H7 (cell line): Measurements from ENCODE around the gene RHOBTB3. TPM values are rescaled to one million over a fixed set of nuclear protein-coding genes. Genes with fewer than 3 reads are reported as not detected.
"Not testable (repeated sequence)": the region's sequence is repeated elsewhere in the genome, so short reads cannot be mapped to it uniquely, and the experiment has no call there.

Source experiments
- DNase-seq: peaks from one replicate; pipeline ENCODE4 v3.0.0; 2012
- H3K27me3 ChIP-seq: 2 replicates; pipeline ENCODE4 v1.6.0; 2011; ENCODE audit warnings: mild to moderate bottlenecking, low read length; ENCODE audit not compliant: control insufficient read depth, insufficient read depth
- H3K36me3 ChIP-seq: replicated peaks from 2 replicates; pipeline ENCODE4 v1.5.1; 2011; ENCODE audit warnings: low read length; ENCODE audit not compliant: control insufficient read depth, insufficient read depth
- H3K4me3 ChIP-seq: 2 replicates; pipeline ENCODE4 v1.5.1; 2011; ENCODE audit warnings: low read depth, mild to moderate bottlenecking, control low read depth, low read length, moderate library complexity; ENCODE audit not compliant: insufficient read depth
- total RNA-seq: library from RNA; depleted of rRNA; stranded (reverse); fragments of >200 nt; shearing (Covaris generic); gene quantifications from 2 replicates; pipeline ENCODE4 v1.2.3, GENCODE V29; 2014

Gene RHOBTB3
- total RNA-seq, 1 experiment from 2014 or later, result 45.6 TPM

DNA sequence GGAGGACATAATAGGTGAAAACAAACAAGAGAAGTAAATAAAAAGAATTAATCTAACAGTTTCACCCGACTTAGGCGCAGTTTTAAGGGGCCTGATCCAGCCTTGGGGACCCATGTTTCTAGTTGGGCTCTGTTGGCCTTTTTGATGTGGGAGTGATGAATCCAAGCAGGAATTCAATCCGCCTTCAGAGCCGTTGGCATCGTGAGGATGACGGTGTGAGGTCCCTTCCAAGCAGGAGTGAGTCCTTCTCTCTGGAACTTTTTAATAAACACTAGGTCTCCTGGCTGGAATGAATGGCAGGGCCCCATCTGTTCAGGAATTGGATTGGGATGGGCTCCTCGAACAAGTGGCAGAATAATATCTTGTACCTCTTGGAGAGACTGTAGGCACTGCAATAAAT lies 22.3 kb upstream of the RHOBTB3 start:
- Histone ChIP-seq H3K36me3 (no peaks in the 10 kb centered on the region), H3K27me3 (peaks cover 6% of the 10 kb centered on the region), H3K4me3 (no peak overlapping the region)
- DNase-seq, result no peak

- peak; percentile 29 for DNase-seq
- Histone ChIP-seq H3K27me3 (peaks cover 6% of the 10 kb centered on the region), H3K4me3 (peak overlapping the region; percentile 56), H3K36me3 (no peaks in the 10 kb centered on the region)
Observed at GRCh38 chr5:95709967-95710650, 21.0 kb upstream of the RHOBTB3 start.

- not testable (repeated sequence) for DNase-seq, H3K36me3 ChIP-seq, H3K27me3 ChIP-seq
- peak overlapping the region; percentile 56 for H3K4me3 ChIP-seq
Observed at GRCh38 chr5:95710651-95711500, 20.3 kb upstream of the RHOBTB3 start.

- H3K36me3 ChIP-seq, result no peaks in the 10 kb centered on the region
- H3K4me3 ChIP-seq, result peak overlapping the region; percentile 56
- DNase-seq, result peak; percentile 42
- peaks cover 6% of the 10 kb centered on the region for H3K27me3 ChIP-seq
Observed at GRCh38 chr5:95711501-95712346, 19.4 kb upstream of the RHOBTB3 start.

- Histone ChIP-seq H3K4me3 (no peak overlapping the region), H3K27me3 (peaks cover 6% of the 10 kb centered on the region), H3K36me3 (no peaks in the 10 kb centered on the region)
- DNase-seq, result no peak
Observed at GRCh38 chr5:95712347-95712958, 18.7 kb upstream of the RHOBTB3 start.

DNA sequence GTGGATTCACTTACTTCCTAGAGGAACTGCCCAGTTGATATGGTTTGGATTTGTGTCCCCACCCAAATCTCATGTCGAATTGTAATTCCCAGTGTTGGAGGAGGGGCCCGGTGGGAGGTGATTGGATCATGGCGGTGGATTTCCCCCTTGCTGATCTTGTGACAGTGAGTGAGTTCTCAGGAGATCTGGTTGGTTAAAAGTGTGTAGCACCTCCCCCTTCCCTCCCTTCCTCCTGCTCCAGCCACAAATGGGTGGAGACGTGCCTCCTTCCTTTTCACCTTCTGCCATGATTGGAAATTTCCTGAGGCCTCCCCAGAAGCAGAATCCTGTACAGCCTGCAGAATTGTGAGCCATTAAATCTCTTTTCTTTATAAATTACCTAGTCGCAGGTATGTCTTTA lies 17.9 kb upstream of the RHOBTB3 start:
- H3K4me3 ChIP-seq, H3K36me3 ChIP-seq, DNase-seq, H3K27me3 ChIP-seq: not testable (repeated sequence)

GRCh38 chr5:95713960-95714710 lies 17.0 kb upstream of the RHOBTB3 start:
- DNase-seq, result no peak
- Histone ChIP-seq H3K36me3 (no peaks in the 10 kb centered on the region), H3K27me3 (peaks cover 6% of the 10 kb centered on the region), H3K4me3 (no peak overlapping the region)

GRCh38 chr5:95715799-95716461 lies 15.2 kb upstream of the RHOBTB3 start:
- DNase-seq, result no peak
- Histone ChIP-seq H3K4me3 (no peak overlapping the region), H3K27me3 (no peaks in the 10 kb centered on the region; the same call in 1 of the 2 replicates), H3K36me3 (no peaks in the 10 kb centered on the region)

- Histone ChIP-seq H3K4me3 (no peak overlapping the region), H3K36me3 (no peaks in the 10 kb centered on the region), H3K27me3 (no peaks in the 10 kb centered on the region)
- no peak for DNase-seq
Observed at GRCh38 chr5:95717439-95717838, 13.7 kb upstream of the RHOBTB3 start.

GRCh38 chr5:95718203-95718602 lies 12.9 kb upstream of the RHOBTB3 start:
- H3K4me3 ChIP-seq, result no peak overlapping the region
- DNase-seq, result no peak
- no peaks in the 10 kb centered on the region for H3K27me3 ChIP-seq
- H3K36me3 ChIP-seq, result no peaks in the 10 kb centered on the region

DNA sequence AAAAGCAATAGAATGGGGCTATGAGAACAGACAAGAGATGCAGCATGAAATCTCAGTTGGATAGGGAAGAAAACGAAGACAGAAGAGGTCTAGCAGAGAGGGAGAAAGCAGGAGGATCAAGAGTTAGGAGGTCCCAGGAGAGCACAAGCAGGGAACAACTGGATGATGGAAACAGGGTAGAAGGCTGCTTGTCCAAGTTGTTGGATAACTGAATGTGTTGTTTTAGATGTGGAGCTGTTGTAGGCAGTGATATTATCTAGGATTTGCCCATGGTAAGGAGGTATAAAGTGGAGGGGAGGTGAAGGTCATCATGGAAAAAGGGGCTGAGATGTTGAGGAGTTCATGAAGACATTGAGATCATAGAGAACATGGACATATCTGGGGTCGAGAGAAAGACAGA lies 12.4 kb upstream of the RHOBTB3 start:
- Histone ChIP-seq H3K4me3 (no peak overlapping the region), H3K27me3 (no peaks in the 10 kb centered on the region), H3K36me3 (no peaks in the 10 kb centered on the region)
- no peak for DNase-seq

DNA sequence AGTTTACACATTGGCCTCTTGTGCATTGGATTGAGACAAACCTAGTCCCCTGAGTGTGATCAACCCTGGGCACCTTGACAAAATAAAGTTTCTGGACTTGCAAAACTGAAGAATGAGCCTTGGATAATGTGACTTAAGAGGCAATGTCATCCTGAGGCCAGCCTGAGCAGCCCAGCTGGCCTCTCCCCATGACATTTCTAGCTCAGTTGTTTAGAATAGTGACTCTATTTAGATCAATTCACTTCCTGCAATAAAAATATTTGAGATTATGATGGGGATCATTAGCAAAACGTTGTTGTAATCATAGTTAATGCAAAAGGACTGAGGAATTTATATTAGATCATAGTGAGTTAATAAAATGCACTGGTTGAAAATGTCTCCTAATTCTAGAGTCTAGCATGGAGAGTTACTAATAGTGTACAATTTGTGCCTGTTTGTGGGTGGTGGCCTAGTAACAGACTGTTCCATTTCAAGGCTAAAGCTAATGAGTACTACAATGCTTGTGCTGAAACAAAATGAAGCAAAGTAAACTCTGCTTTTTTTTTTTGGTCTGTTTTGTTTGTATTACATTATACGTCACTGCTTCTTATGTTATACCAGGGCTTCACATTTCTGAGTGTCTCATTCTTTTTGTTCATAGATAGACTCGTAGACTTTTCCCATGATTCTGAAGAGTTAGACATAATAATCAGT lies 10.9 kb upstream of the RHOBTB3 start:
- Histone ChIP-seq H3K27me3 (no peaks in the 10 kb centered on the region), H3K36me3 (no peaks in the 10 kb centered on the region), H3K4me3 (no peak overlapping the region)
- no peak for DNase-seq
